ENCODE measurements around the gene METTL22. TPM values are rescaled to one million over a fixed set of nuclear protein-coding genes. Genes with fewer than 3 reads are reported as not detected.

The METTL22 gene
- total and polyA plus RNA-seq, 4 experiments from 2014 or later = 6.2 to 49.8 (median 28.6) TPM

GRCh38 chr16:8595783-8596182 is 25.7 kb upstream of the METTL22 start:
- no peak overlapping the region for H3K4me3 ChIP-seq (ENCODE audit: low read length in 2 of 2)
- peaks cover 0 to 2% of the 10 kb centered on the region in 2 donors for H3K27me3 Mint-ChIP-seq
- H3K36me3 Mint-ChIP-seq = no peaks in the 10 kb centered on the region
- no peak for DNase-seq
- no peaks in the 10 kb centered on the region for H3K4me1 ChIP-seq (ENCODE audit: insufficient read depth, low read length)
- H3K36me3 ChIP-seq (ENCODE audit: insufficient read depth, low read length) = no peaks in the 10 kb centered on the region
- no peak overlapping the region for H3K4me3 Mint-ChIP-seq
- no peak overlapping the region for H3K27ac Mint-ChIP-seq
- H3K4me1 Mint-ChIP-seq = no peaks in the 10 kb centered on the region
- peaks cover 0 to 3% (median 1%) of the 10 kb centered on the region in 8 donors for H3K9me3 Mint-ChIP-seq
- ChIA-PET CTCF (ENCODE audit: partially characterized antibody) (no interaction called here), POLR2A (ENCODE audit: partially characterized antibody) (no interaction called here)
- intact Hi-C loops (cut with micrococcal nuclease) = no loop called here
- H3K9me3 ChIP-seq (ENCODE audit: control insufficient read depth in 1 of 2, low read length in 2 of 2) = no peaks in the 10 kb centered on the region
- no peaks in the 10 kb centered on the region for H3K27me3 ChIP-seq (ENCODE audit: insufficient read depth, low read length)
- no peak overlapping the region for H3K27ac ChIP-seq (ENCODE audit: low read depth, low read length)

DNA sequence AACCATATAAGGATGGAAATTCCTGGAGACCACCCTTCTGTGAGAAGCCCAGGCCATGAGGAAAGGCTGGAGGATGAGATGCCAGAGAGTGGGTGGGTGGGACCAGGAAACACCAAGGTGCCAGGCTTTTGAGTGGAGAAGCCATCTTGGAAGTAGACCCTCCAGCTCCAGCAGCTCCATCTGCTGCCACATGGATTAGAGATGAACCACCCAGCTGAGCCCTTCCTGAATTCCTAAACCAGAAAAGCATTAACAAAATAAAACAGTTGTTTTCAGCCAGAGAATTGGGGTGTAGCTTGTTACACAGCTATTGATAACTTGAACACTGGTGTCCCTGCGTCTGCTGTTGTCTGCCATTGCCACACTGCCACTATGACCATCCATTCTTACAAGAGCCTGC is 24.9 kb upstream of the METTL22 start:
- Mint-ChIP-seq H3K4me3 (no peak overlapping the region), H3K27me3 (peaks cover 0 to 2% of the 10 kb centered on the region in 2 donors), H3K9me3 (peaks cover 0 to 3% (median 1%) of the 10 kb centered on the region in 8 donors), H3K27ac (no peak overlapping the region), H3K36me3 (no peaks in the 10 kb centered on the region), H3K4me1 (no peaks in the 10 kb centered on the region)
- H3K36me3 ChIP-seq (ENCODE audit: insufficient read depth, low read length) = no peaks in the 10 kb centered on the region
- no peaks in the 10 kb centered on the region for H3K9me3 ChIP-seq (ENCODE audit: control insufficient read depth in 1 of 2, low read length in 2 of 2)
- no peak for DNase-seq
- CTCF ChIA-PET (ENCODE audit: partially characterized antibody) = no interaction called here
- no peak overlapping the region for H3K4me3 ChIP-seq (ENCODE audit: low read length in 2 of 2)
- POLR2A ChIA-PET (ENCODE audit: partially characterized antibody) = no interaction called here
- H3K4me1 ChIP-seq (ENCODE audit: insufficient read depth, low read length) = no peaks in the 10 kb centered on the region
- intact Hi-C loops (cut with micrococcal nuclease) = no loop called here
- H3K27ac ChIP-seq (ENCODE audit: low read depth, low read length) = no peak overlapping the region
- H3K27me3 ChIP-seq (ENCODE audit: insufficient read depth, low read length) = no peaks in the 10 kb centered on the region

DNA sequence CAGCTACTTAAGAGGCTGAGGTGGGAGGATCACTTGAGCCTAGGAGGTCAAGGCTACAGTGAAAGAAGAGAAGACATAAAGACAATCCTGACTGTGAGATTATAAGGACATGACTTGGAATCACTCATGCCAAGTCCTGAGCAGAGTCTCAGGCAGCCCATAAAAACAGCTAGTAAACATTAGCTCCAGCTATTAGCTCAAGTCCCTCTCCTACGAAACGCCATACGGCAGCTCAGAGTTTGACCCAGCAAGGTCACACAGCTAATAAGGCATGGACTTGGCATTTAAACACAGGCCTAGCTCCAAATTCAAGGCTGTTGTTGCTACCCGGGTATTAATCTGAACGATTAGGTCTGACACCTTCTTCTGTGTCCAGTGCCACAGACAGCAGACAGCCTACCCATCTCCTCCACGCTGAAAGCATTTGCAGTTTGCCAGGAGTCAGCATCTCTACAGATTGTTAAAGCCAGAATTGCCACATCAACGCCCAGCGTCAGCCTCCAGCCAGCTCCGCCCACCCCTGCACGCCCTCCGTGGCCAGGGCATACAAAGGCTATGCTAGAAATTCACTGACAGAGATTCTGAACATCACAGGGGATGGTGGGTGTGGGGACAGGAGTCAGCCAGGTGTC is 21.2 kb upstream of the METTL22 start:
- intact Hi-C loops (cut with micrococcal nuclease) = no loop called here
- Histone ChIP-seq H3K36me3 (ENCODE audit: insufficient read depth, low read length) (no peaks in the 10 kb centered on the region), H3K27me3 (ENCODE audit: insufficient read depth, low read length) (no peaks in the 10 kb centered on the region), H3K4me1 (ENCODE audit: insufficient read depth, low read length) (no peaks in the 10 kb centered on the region), H3K4me3 (ENCODE audit: low read length in 2 of 2) (no peak overlapping the region), H3K9me3 (ENCODE audit: control insufficient read depth in 1 of 2, low read length in 2 of 2) (no peaks in the 10 kb centered on the region), H3K27ac (ENCODE audit: low read depth, low read length) (no peak overlapping the region)
- CTCF ChIA-PET (ENCODE audit: partially characterized antibody) = interaction anchor here (1.4 kb wide), 2 partner anchors 33 to 408 kb away, joined by 3 read pairs; no protein-coding TSS in a partner anchor
- Mint-ChIP-seq H3K4me1 (no peaks in the 10 kb centered on the region), H3K27me3 (peaks cover 0 to 2% of the 10 kb centered on the region in 2 donors), H3K4me3 (no peak overlapping the region), H3K27ac (no peak overlapping the region), H3K36me3 (no peaks in the 10 kb centered on the region), H3K9me3 (peaks cover 0 to 3% (median 1%) of the 10 kb centered on the region in 8 donors)
- POLR2A ChIA-PET (ENCODE audit: partially characterized antibody) = no interaction called here
- DNase-seq = no peak

DNA sequence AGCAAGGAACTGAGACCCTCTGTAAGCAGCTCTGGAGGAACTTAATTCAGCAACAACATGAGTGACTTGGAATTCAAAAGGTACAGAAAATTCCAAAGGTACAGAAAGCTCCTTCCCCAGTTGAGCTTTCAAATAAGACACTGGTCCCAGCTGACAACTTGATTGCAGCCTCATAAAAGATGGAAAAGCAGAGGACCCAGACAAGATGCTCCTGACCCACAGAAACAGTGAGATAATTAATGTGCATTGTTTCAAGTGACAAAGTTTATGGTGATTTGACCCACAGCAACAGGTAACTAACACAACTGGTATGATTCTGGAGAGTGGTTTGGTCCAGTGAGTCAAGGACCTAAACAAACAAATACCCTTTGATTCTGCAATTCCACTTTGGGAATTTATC is 15.9 kb upstream of the METTL22 start:
- Mint-ChIP-seq H3K27me3 (peaks cover 1 to 6% of the 10 kb centered on the region in 2 donors), H3K4me1 (no peaks in the 10 kb centered on the region), H3K36me3 (no peaks in the 10 kb centered on the region), H3K27ac (no peak overlapping the region), H3K4me3 (no peak overlapping the region), H3K9me3 (peaks cover 0 to 3% (median 0%) of the 10 kb centered on the region in 8 donors)
- Histone ChIP-seq H3K9me3 (ENCODE audit: control insufficient read depth in 1 of 2, low read length in 2 of 2) (no peaks in the 10 kb centered on the region), H3K27me3 (ENCODE audit: insufficient read depth, low read length) (no peaks in the 10 kb centered on the region), H3K36me3 (ENCODE audit: insufficient read depth, low read length) (no peaks in the 10 kb centered on the region), H3K4me3 (ENCODE audit: low read length in 2 of 2) (no peak overlapping the region), H3K4me1 (ENCODE audit: insufficient read depth, low read length) (no peaks in the 10 kb centered on the region), H3K27ac (ENCODE audit: low read depth, low read length) (no peak overlapping the region)
- ChIA-PET POLR2A (ENCODE audit: partially characterized antibody) (no interaction called here), CTCF (ENCODE audit: partially characterized antibody) (no interaction called here)
- no peak for DNase-seq
- intact Hi-C loops (cut with micrococcal nuclease) = no loop called here

DNA sequence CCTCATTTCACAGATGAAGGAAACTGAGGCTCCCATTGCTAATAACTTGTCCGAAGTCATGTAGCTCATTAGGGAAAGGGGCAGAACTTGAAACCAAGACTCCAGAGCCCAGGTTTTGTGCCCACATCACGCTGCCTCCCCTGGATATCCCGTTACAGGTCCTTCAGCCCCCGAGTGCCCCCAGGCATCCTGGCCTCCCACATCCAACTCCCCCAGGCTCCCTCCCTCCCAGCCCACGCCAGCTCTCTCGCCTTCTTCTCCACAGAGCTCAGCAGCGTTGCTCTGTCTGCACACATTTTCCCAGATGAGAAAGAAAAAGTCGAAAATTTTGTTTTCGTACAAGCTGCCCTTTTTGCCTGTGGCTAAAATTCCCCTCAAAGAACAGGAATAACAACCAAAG is 14.3 kb upstream of the METTL22 start:
- H3K9me3 ChIP-seq (ENCODE audit: control insufficient read depth in 1 of 2, low read length in 2 of 2) = no peaks in the 10 kb centered on the region
- DNase-seq = no peak
- no peaks in the 10 kb centered on the region for H3K4me1 ChIP-seq (ENCODE audit: insufficient read depth, low read length)
- no peaks in the 10 kb centered on the region for H3K36me3 Mint-ChIP-seq
- no peak overlapping the region for H3K4me3 Mint-ChIP-seq
- H3K27me3 ChIP-seq (ENCODE audit: insufficient read depth, low read length) = no peaks in the 10 kb centered on the region
- no peaks in the 10 kb centered on the region for H3K36me3 ChIP-seq (ENCODE audit: insufficient read depth, low read length)
- no peak overlapping the region for H3K27ac Mint-ChIP-seq
- ChIA-PET CTCF (ENCODE audit: partially characterized antibody) (interaction anchor here (1.0 to 1.6 kb wide), 3 partner anchors 12 to 273 kb away, joined by 3 to 4 read pairs (median 3); no protein-coding TSS in a partner anchor), POLR2A (ENCODE audit: partially characterized antibody) (no interaction called here)
- H3K9me3 Mint-ChIP-seq = peaks cover 0 to 3% (median 0%) of the 10 kb centered on the region in 8 donors
- H3K4me3 ChIP-seq (ENCODE audit: low read length in 2 of 2) = no peak overlapping the region
- no peak overlapping the region for H3K27ac ChIP-seq (ENCODE audit: low read depth, low read length)
- H3K27me3 Mint-ChIP-seq = peaks cover 1 to 15% of the 10 kb centered on the region in 2 donors
- no peaks in the 10 kb centered on the region for H3K4me1 Mint-ChIP-seq
- intact Hi-C loops (cut with micrococcal nuclease) = no loop called here

- H3K27me3 ChIP-seq (ENCODE audit: insufficient read depth, low read length) = no peaks in the 10 kb centered on the region
- Mint-ChIP-seq H3K27me3 (peaks cover 5 to 23% of the 10 kb centered on the region in 2 donors), H3K27ac (no peak overlapping the region), H3K9me3 (peaks cover 0 to 3% (median 0%) of the 10 kb centered on the region in 8 donors), H3K4me1 (no peaks in the 10 kb centered on the region), H3K36me3 (no peaks in the 10 kb centered on the region), H3K4me3 (no peak overlapping the region)
- POLR2A ChIA-PET (ENCODE audit: partially characterized antibody) = no interaction called here
- H3K36me3 ChIP-seq (ENCODE audit: insufficient read depth, low read length) = no peaks in the 10 kb centered on the region
- no peak overlapping the region for H3K4me3 ChIP-seq (ENCODE audit: low read length in 2 of 2)
- DNase-seq = no peak
- intact Hi-C loops (cut with micrococcal nuclease) = no loop called here
- CTCF ChIA-PET (ENCODE audit: partially characterized antibody) = no interaction called here
- H3K9me3 ChIP-seq (ENCODE audit: control insufficient read depth in 1 of 2, low read length in 2 of 2) = no peaks in the 10 kb centered on the region
- no peaks in the 10 kb centered on the region for H3K4me1 ChIP-seq (ENCODE audit: insufficient read depth, low read length)
- no peak overlapping the region for H3K27ac ChIP-seq (ENCODE audit: low read depth, low read length)
Measured at GRCh38 chr16:8611122-8611521, 10.4 kb upstream of the METTL22 start.

- DNase-seq = no peak
- Mint-ChIP-seq H3K9me3 (peaks cover 0 to 3% (median 0%) of the 10 kb centered on the region in 8 donors), H3K27me3 (peaks cover 8 to 26% of the 10 kb centered on the region in 2 donors), H3K36me3 (no peaks in the 10 kb centered on the region), H3K4me3 (no peak overlapping the region), H3K27ac (no peak overlapping the region), H3K4me1 (no peaks in the 10 kb centered on the region)
- H3K27me3 ChIP-seq (ENCODE audit: insufficient read depth, low read length) = no peaks in the 10 kb centered on the region
- ChIA-PET POLR2A (ENCODE audit: partially characterized antibody) (no interaction called here), CTCF (ENCODE audit: partially characterized antibody) (no interaction called here)
- H3K27ac ChIP-seq (ENCODE audit: low read depth, low read length) = no peak overlapping the region
- H3K4me1 ChIP-seq (ENCODE audit: insufficient read depth, low read length) = no peaks in the 10 kb centered on the region
- H3K9me3 ChIP-seq (ENCODE audit: control insufficient read depth in 1 of 2, low read length in 2 of 2) = no peaks in the 10 kb centered on the region
- H3K4me3 ChIP-seq (ENCODE audit: low read length in 2 of 2) = no peak overlapping the region
- intact Hi-C loops (cut with micrococcal nuclease) = no loop called here
- no peaks in the 10 kb centered on the region for H3K36me3 ChIP-seq (ENCODE audit: insufficient read depth, low read length)
Measured at GRCh38 chr16:8611886-8612600, 9.5 kb upstream of the METTL22 start.
